Gastrocnemius medialis (tissue), 4 donors: ENCODE data around the gene CEL. TPM values are rescaled to one million over a fixed set of nuclear protein-coding genes. Genes with fewer than 3 reads are reported as not detected.
A peak's percentile ranks its signal among the peaks of the same experiment; 100 is the strongest.
"Not testable (repeated sequence)": the region's sequence is repeated elsewhere in the genome, so short reads cannot be mapped to it uniquely, and the experiment has no call there.

ENCODE experiments used
- ATAC-seq, 2 donors: fragments of 150-250 bp; one replicate each; pipeline ENCODE4 v1.9.1; 2016
- DNase-seq, 2 donors: peaks; one replicate each; pipeline ENCODE4 v3.0.0-alpha.2; 2019
- H3K27ac ChIP-seq, 4 donors: fragments of 200-600 bp; sonication (generic); 1 replicate in 1 of 4; 2 replicates in 3 of 4; pipeline ENCODE4 v1.5.1; 2016 to 2018; ENCODE audit warnings: mild to moderate bottlenecking in 2 of 4, moderate library complexity in 1 of 4
- H3K27me3 ChIP-seq, 3 donors: fragments of 200-600 bp; sonication (generic) in 2 of 3; 1 replicate in 1 of 3; 2 replicates in 2 of 3; pipeline versions ENCODE4 v1.5.1 to v1.6.0; 2016 to 2019; ENCODE audit warnings: mild to moderate bottlenecking in 1 of 3, moderate library complexity in 1 of 3
- H3K36me3 ChIP-seq, 2 donors: fragments of 200-600 bp; sonication (generic) in 1 of 2; one replicate each; pipeline ENCODE4 v1.5.1; 2017 to 2018
- H3K4me1 ChIP-seq, 2 donors: fragments of 200-600 bp; sonication (generic) in 1 of 2; one replicate each; pipeline ENCODE4 v1.5.1; 2016 to 2017; ENCODE audit warnings: mild to moderate bottlenecking in 2 of 2
- H3K4me3 ChIP-seq, 4 donors: fragments of 200-600 bp; sonication (generic) in 3 of 4; 1 replicate in 1 of 4; 2 replicates in 3 of 4; pipeline ENCODE4 v1.5.1; 2016 to 2019; ENCODE audit warnings: mild to moderate bottlenecking in 2 of 4
- H3K9me3 ChIP-seq, 3 donors: fragments of 200-600 bp; sonication (generic) in 2 of 3; 1 replicate in 1 of 3; 2 replicates in 2 of 3; pipeline ENCODE4 v1.5.1; 2016 to 2019
- POLR2A ChIP-seq, 2 donors: fragments of 450-650 bp; IDR thresholded peaks; one replicate each; pipeline ENCODE4 v1.6.1; 2017; ENCODE audit warnings: antibody characterized with exemption in 2 of 2, mild to moderate bottlenecking in 2 of 2, moderate library complexity in 2 of 2
- in situ Hi-C, 4 donors: fragments of 200-750 bp; cut with MboI; loops; one replicate each; pipeline versions ENCODE4 v1.15.0 to v1.8.0; 2017; ENCODE audit warnings: low sequenced_read_pairs in 4 of 4
- intact Hi-C: fragments of 100-400 bp; cut with DNase I; formaldehyde crosslinking; loops from one replicate; pipeline ENCODE4 v1.15.1; 2023; ENCODE audit warnings: low total_unique reads
- total RNA-seq, 4 donors: library from RNA; depleted of rRNA; stranded (reverse); fragments of >200 nt; gene quantifications; one replicate each; pipeline versions ENCODE4 v1.1.0 to v1.2.3, GENCODE V29; 2016
- TF ChIP-seq, protein P1 (sequence below), 5 experiments: fragments of 450-650 bp in 3 of 5; fragments of 200-600 bp in 2 of 5; sonication (generic) in 2 of 5; IDR thresholded peaks in 4 of 5; conservative IDR thresholded peaks in 1 of 5; 1 replicate in 4 of 5; 2 replicates in 1 of 5; pipeline ENCODE4 v1.5.1; 2016 to 2019; ENCODE audit warnings: antibody characterized with exemption in 5 of 5, mild to moderate bottlenecking in 3 of 5, moderate library complexity in 3 of 5

Gene CEL
- total RNA-seq, 4 donors from 2014 or later, result 0.13 to 1.8 TPM; not detected in 2

DNA sequence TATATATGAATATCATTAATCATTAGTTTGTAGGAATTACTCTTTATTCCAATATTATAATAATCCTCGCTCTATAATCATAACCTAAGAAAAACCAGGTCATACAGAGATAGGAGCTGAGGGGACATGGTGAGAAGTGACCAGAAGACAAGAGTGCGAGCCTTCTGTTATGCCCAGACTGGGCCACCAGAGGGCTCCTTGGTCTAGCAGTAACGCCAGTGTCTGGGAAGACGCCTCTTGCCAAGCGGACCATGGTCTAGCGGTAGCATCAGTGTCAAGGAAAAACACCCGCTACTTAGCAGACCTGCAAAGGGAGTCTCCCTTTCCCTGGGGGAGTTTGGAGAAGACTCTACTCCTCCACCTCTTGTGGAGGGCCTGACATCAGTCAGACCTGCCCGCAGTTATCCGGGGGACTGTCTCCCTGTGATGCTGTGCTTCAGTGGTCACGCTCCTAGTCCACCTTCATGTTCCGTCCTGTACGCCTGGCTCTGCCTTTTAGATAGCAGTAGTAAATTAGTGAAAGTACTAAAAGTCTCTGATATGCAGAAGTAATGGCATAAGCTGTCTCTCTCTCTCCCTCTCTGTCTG, 20.8 kb upstream of the CEL start:
- H3K4me3 ChIP-seq, ATAC-seq, H3K27ac ChIP-seq, H3K9me3 ChIP-seq, H3K27me3 ChIP-seq, in situ Hi-C loops: not testable (repeated sequence)
- Histone ChIP-seq H3K36me3 (peaks cover 0 to 39% of the 10 kb centered on the region in 2 donors), H3K4me1 (peaks cover 15 to 18% of the 10 kb centered on the region in 2 donors)
- DNase-seq, result peak; percentile 32 to 58
- intact Hi-C loops, result loop anchor here (5.0 to 10.0 kb wide), 2 partner anchors 61 to 144 kb away; no protein-coding TSS in a partner anchor
- TF ChIP-seq, protein P1, sequence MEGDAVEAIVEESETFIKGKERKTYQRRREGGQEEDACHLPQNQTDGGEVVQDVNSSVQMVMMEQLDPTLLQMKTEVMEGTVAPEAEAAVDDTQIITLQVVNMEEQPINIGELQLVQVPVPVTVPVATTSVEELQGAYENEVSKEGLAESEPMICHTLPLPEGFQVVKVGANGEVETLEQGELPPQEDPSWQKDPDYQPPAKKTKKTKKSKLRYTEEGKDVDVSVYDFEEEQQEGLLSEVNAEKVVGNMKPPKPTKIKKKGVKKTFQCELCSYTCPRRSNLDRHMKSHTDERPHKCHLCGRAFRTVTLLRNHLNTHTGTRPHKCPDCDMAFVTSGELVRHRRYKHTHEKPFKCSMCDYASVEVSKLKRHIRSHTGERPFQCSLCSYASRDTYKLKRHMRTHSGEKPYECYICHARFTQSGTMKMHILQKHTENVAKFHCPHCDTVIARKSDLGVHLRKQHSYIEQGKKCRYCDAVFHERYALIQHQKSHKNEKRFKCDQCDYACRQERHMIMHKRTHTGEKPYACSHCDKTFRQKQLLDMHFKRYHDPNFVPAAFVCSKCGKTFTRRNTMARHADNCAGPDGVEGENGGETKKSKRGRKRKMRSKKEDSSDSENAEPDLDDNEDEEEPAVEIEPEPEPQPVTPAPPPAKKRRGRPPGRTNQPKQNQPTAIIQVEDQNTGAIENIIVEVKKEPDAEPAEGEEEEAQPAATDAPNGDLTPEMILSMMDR (IDR thresholded peaks at IDR 0.05 in 4 of 5, conservative IDR thresholded peaks at IDR 0.05 in 1 of 5), result peak; percentile 27 to 53 (median 49)

DNA sequence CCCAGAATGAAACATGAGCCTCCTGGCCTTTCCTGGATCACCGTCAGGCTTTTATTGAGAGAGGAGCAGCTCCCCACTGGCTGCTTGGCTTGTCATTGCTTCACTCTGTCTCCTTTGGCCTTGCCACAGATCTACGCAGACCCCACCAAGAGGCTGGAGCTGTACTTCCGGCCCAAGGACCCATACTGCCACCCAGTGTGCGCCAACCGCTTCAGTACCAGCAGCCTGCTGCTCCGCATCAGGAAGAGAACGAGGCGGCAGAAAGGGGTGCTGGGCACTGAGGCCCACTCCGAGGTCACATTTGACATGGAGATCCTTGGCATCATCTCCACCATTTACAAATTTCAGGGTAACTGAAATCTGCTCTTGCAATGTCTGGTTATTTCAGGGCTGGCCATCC, 19.8 kb upstream of the CEL start:
- TF ChIP-seq, protein P1 (IDR thresholded peaks at IDR 0.05 in 4 of 5, conservative IDR thresholded peaks at IDR 0.05 in 1 of 5), result no peak
- TF ChIP-seq POLR2A (IDR thresholded peaks at IDR 0.05), result no peak
- no peak for ATAC-seq
- Histone ChIP-seq H3K4me1 (peaks cover 14 to 15% of the 10 kb centered on the region in 2 donors), H3K27me3 (no peaks in the 10 kb centered on the region), H3K4me3 (no peak overlapping the region), H3K36me3 (peaks cover 0 to 47% of the 10 kb centered on the region in 2 donors), H3K27ac (no peak overlapping the region), H3K9me3 (no peaks in the 10 kb centered on the region)
- in situ Hi-C loops (no loop called here), intact Hi-C loops (loop anchor here (5.0 to 10.0 kb wide), 2 partner anchors 60 to 143 kb away; no protein-coding TSS in a partner anchor)
- no peak for DNase-seq

DNA sequence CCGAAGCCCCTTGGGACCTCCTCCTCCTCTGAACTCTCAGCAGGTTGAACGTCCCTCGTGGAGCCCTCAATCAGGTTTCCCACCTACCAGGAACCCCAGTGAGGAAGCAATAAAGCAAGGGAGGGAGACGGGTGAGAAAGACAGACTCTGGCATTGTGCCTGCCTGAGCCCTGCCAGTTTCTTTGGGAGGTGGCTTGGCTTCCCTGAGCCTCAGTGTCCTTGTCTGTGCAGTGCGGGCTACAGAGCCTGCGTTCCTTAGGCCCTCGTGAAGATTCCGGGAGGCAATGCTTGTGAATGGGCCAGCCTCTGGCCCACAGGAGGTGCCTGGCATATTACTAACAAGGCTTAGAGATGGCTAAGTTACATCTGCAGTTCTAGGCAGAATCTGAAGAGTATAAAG, 19.1 kb upstream of the CEL start:
- TF ChIP-seq POLR2A (IDR thresholded peaks at IDR 0.05), result no peak
- TF ChIP-seq, protein P1 (IDR thresholded peaks at IDR 0.05 in 4 of 5, conservative IDR thresholded peaks at IDR 0.05 in 1 of 5), result no peak
- in situ Hi-C loops, result no loop called here
- no peaks in the 10 kb centered on the region for H3K9me3 ChIP-seq
- peaks cover 0 to 53% of the 10 kb centered on the region in 2 donors for H3K36me3 ChIP-seq
- H3K4me1 ChIP-seq, result peaks cover 14 to 15% of the 10 kb centered on the region in 2 donors
- DNase-seq, result no peak
- no peaks in the 10 kb centered on the region for H3K27me3 ChIP-seq
- no peak overlapping the region for H3K27ac ChIP-seq
- no peak overlapping the region for H3K4me3 ChIP-seq
- ATAC-seq, result no peak
- intact Hi-C loops, result loop anchor here (5.0 to 10.0 kb wide), 2 partner anchors 60 to 142 kb away; no protein-coding TSS in a partner anchor

DNA sequence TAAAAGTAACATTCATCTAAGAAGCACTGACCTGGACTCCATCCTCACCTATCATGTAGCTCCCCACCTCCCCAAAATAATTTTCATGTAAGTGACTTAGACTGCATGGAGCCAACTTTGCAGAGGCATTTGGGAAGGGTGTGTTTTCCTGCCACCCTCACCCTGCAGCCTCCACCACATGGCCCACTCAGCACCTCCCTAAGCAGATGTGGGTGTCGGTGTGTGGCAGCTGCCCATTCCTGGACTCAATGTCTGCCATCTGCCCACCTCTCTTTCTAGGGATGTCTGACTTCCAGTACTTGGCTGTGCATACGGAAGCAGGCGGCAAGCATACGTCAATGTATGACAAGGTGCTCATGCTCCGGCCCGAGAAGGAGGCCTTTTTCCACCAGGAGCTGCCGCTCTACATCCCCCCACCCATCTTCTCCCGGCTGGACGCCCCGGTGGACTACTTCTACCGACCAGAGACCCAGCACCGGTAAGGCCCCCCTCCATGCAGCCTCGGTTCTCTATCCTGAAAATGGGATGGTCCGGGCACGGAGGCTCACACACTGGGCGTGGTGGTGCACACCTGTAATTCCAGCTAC, 18.2 kb upstream of the CEL start:
- Histone ChIP-seq H3K9me3 (no peaks in the 10 kb centered on the region), H3K27ac (peak overlapping the region in 1 of 4 donors; percentile 43), H3K4me1 (peaks cover 14 to 15% of the 10 kb centered on the region in 2 donors), H3K27me3 (no peaks in the 10 kb centered on the region), H3K36me3 (peaks cover 0 to 53% of the 10 kb centered on the region in 2 donors), H3K4me3 (no peak overlapping the region)
- TF ChIP-seq POLR2A (IDR thresholded peaks at IDR 0.05), result no peak
- TF ChIP-seq, protein P1 (IDR thresholded peaks at IDR 0.05 in 4 of 5, conservative IDR thresholded peaks at IDR 0.05 in 1 of 5), result no peak
- intact Hi-C loops, result loop anchor here (5.0 to 10.0 kb wide), 2 partner anchors 59 to 141 kb away; no protein-coding TSS in a partner anchor
- DNase-seq (no peak), ATAC-seq (no peak)
- in situ Hi-C loops, result no loop called here
